Activated T-helper 2 cell treated with anti-CD3 and anti-CD28 coated beads, Interferon-gamma antibody, Interleukin-2, Interleukin-4, amounts not matched to agents 10 μg/mL and 5 μg/mL and 100 μg/mL, durations not matched to agents 14 hours and 24 hours and 36 hours (primary cell): ENCODE measurements around the gene NFIX. TPM values are rescaled to one million over a fixed set of nuclear protein-coding genes. Genes with fewer than 3 reads are reported as not detected.

ENCODE experiments used
- DNase-seq: peaks from one replicate; pipeline ENCODE4 v3.0.0; 2021; ENCODE audit warnings: low spot score
- H3K27ac Mint-ChIP-seq: one replicate; pipeline ENCODE4 v1.8.0; 2021; ENCODE audit warnings: mixed read lengths
- H3K27me3 Mint-ChIP-seq: one replicate; pipeline ENCODE4 v1.8.0; 2021; ENCODE audit warnings: low read depth, mixed read lengths
- H3K36me3 Mint-ChIP-seq: one replicate; pipeline ENCODE4 v1.8.0; 2021; ENCODE audit warnings: low read depth, mixed read lengths
- H3K4me1 Mint-ChIP-seq: one replicate; pipeline ENCODE4 v1.8.0; 2021; ENCODE audit warnings: low read depth, mixed read lengths
- H3K4me3 Mint-ChIP-seq: one replicate; pipeline ENCODE4 v1.8.0; 2021; ENCODE audit warnings: low read depth, mild to moderate bottlenecking, moderate library complexity, mixed read lengths
- H3K9me3 Mint-ChIP-seq: one replicate; pipeline ENCODE4 v1.8.0; 2021; ENCODE audit warnings: mixed read lengths
- intact Hi-C: fragments of 100-400 bp; cut with micrococcal nuclease; formaldehyde crosslinking; loops from one replicate; pipeline ENCODE4 v1.15.1; 2023
- total RNA-seq: library from RNA; stranded (reverse); gene quantifications from 2 replicates; pipeline ENCODE4 v1.2.3, GENCODE V29; 2022

The NFIX gene
- total RNA-seq, 1 donor from 2014 or later, result 2.7 TPM

DNA sequence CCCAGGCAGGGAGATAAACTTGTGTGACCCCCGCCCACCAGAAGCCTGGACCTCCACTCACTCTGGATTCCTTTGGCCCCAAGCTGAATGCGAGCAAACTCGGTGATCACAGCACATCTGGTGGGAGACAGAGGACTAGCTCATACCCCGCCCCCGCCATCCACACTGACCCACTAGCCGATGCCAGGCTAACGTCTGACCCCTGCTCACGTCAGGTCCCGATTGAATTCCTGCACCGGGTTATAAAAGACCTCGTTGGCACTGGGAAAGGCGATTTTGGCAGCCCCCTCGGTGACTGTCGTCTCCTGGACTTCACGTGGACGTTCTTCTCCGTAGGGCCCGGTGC, 120.6 kb downstream of the NFIX start:
- Mint-ChIP-seq H3K9me3 (no peaks in the 10 kb centered on the region), H3K27me3 (no peaks in the 10 kb centered on the region), H3K4me3 (peak overlapping the region; percentile 94), H3K27ac (peak overlapping the region; percentile 95), H3K4me1 (peaks cover 24% of the 10 kb centered on the region), H3K36me3 (peaks cover 45% of the 10 kb centered on the region)
- no peak for DNase-seq
- intact Hi-C loops, result loop anchor here (1.0 kb wide), 2 partner anchors 12 to 34 kb away; partner anchors contain the start of genes IER2 and STX10

DNA sequence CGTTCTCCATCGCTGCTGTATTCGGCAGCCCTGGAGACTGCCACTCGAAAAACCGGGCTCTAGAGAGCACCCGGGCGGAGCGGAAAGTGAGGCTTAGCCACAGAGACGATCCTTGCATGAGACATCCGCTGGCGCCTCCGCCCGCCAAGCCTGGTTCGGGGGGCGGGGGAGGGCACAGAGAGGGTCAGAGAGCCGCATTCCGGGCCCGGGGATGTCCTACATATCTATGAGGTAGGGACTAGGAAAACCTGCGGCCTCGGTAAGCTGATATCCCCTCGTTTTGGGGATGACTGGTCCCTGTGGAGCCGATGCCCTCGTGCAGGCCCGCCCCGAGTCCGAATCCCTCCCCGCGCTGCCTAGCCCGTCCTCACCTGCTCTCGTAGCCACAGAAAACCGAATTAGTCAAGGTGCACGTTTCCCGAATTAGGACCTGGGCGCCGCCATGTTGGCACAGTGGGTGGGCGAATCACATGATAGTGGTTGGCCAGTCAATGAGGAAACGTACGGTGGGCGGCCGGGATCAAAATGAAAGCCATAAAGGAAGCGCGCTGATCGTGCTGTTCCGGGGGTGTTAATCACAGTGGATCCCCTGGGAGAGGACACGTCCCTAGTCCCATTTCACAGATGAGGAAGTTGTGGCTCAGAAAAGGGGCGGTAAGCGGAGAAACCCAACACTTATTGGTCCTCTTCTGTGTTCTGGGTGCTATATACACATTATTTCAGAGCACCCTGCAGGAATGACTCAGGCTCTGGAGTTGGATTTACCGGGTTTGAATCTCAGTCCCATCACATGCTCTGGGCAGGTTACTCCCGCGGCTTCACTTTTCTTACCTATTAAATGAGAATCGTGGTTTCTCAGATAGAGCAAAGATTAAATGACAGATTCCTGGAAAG, 121.3 kb downstream of the NFIX start, which contains the start of gene TRMT1:
Gene TRMT1 (minus strand): TSS at position 459 of the 894 bp plus-strand sequence. CDS start 341 bp downstream, at position 118.
- intact Hi-C loops, result loop anchor here (1.0 kb wide), 2 partner anchors 12 to 34 kb away; partner anchors contain the start of genes IER2 and STX10
- Mint-ChIP-seq H3K9me3 (no peaks in the 10 kb centered on the region), H3K36me3 (peaks cover 45% of the 10 kb centered on the region), H3K4me1 (peaks cover 30% of the 10 kb centered on the region), H3K4me3 (peak within 1 kb of the TSS; percentile 94), H3K27me3 (no peaks in the 10 kb centered on the region), H3K27ac (peak within 1 kb of the TSS; percentile 95)
- peak; percentile 87 for DNase-seq

DNA sequence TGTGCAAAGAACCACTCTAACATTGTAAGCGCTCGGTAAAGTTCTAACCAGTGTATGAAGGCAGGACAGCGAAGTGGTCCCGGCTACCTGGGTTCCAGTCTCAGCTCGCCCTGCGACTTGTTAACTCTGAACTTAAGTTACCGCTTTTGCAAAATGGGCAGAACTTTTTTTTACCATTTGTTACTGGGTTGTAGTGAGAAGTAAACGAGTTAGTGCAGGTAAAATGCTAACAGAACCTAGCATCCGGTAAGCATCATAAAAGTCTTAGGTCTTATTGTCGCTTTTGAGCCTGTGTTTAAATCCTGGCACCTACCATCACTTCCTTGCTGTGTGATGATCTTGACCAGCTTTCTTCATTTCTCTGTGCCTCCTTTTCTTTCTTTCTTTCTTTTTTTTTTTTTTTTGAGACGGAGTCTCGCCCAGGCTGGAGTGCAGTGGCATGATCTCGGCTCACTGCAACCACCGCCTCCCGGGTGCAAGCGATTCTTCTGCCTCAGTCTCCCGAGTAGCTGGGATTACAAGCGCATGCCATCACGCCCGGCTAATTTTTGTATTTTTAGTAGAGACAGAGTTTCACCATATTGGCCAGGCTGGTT, 122.0 kb downstream of the NFIX start:
- H3K27ac Mint-ChIP-seq, result peak overlapping the region; percentile 95
- no peaks in the 10 kb centered on the region for H3K9me3 Mint-ChIP-seq
- intact Hi-C loops, result no loop called here
- no peak for DNase-seq
- peak overlapping the region; percentile 94 for H3K4me3 Mint-ChIP-seq
- H3K4me1 Mint-ChIP-seq, result peaks cover 35% of the 10 kb centered on the region
- H3K27me3 Mint-ChIP-seq, result no peaks in the 10 kb centered on the region
- peaks cover 49% of the 10 kb centered on the region for H3K36me3 Mint-ChIP-seq

DNA sequence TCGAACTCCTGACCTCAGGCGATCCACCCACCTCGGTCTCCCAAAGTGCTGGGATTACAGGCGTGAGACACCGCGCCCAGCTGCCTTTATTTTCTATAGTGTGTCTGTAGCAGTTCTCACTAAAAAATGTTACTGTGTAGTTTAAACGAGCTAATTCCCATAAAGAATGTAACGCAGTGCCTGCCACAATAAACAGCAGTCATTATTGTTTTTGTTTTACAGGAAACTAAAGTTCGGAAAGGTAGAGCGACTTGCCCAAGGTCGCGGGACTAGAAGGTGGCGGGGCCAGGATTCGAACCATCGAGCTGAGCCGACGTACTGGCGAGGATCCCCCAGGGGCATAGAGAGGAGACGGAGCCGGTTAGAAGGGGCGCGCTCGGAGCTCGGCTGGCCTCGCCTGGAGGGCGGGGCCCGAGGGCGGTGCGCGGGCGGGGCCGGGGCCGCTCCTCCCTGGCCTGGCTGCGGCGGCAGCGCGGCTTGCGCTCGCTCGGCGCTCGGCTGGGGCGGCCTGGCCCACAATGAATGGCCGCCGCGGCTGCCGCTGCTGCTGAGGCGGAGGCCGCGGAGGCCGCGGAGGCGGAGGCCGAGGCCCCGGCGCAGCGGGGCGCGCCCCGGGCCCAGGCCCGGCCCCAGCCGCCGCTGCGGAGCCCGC, 122.6 kb downstream of the NFIX start, which contains the start of gene NACC1:
Gene NACC1 (plus strand): TSS at position 493 of the 652 bp plus-strand sequence. CDS start 16,944 bp downstream, outside the sequence.
- intact Hi-C loops, result loop anchor here (1.0 kb wide), 1 partner anchor 14 kb away; no protein-coding TSS in a partner anchor
- Mint-ChIP-seq H3K4me3 (peak within 1 kb of the TSS; percentile 94), H3K9me3 (no peaks in the 10 kb centered on the region), H3K27me3 (no peaks in the 10 kb centered on the region), H3K4me1 (peaks cover 40% of the 10 kb centered on the region), H3K27ac (peak within 1 kb of the TSS; percentile 95), H3K36me3 (peaks cover 43% of the 10 kb centered on the region)
- peak; percentile 87 for DNase-seq

DNA sequence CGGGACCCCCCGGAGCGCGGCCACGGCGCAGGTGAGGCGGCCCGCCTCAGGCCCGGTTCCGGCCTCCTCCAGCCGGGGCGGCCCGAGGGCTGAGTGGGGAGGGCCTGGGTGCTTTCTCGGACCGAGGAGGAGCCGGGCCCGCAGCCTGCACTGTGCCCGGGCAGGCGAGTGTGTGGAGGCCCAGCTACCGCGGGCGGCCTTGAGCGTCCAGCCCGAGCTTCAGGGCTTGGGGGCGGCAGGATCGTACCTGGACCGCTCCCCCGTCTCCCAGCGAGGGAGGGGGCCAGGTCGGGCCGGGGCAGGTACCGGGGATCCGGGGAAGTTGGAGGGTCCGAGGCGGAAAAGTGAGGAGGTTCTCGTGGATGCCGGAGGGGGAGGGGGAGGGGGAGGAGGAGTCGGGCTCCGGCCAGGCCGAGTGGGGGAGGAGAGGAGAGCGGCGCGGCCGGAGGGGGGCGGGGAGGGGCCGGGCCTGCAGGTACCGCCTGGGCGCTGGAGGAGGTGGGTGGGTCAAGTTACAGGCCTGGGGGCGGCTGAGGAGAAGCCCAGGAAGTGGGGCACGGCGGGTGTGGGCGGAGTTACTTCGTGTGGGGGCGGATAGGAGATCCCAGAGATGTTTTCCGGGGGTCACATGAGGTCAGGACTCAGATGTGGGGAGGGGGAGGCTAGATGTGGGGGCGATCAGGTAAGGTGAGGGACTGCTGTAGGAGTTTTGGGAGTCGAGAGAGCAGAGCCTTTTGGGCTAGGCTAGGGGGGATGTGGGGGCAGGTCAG, 123.3 kb downstream of the NFIX start:
- peak; percentile 39 for DNase-seq
- H3K4me1 Mint-ChIP-seq, result peaks cover 43% of the 10 kb centered on the region
- H3K4me3 Mint-ChIP-seq, result peak overlapping the region; percentile 86
- H3K27ac Mint-ChIP-seq, result peak overlapping the region; percentile 81
- intact Hi-C loops, result loop anchor here (1.0 kb wide), 1 partner anchor 14 kb away; no protein-coding TSS in a partner anchor
- peaks cover 47% of the 10 kb centered on the region for H3K36me3 Mint-ChIP-seq
- H3K9me3 Mint-ChIP-seq, result no peaks in the 10 kb centered on the region
- no peaks in the 10 kb centered on the region for H3K27me3 Mint-ChIP-seq

DNA sequence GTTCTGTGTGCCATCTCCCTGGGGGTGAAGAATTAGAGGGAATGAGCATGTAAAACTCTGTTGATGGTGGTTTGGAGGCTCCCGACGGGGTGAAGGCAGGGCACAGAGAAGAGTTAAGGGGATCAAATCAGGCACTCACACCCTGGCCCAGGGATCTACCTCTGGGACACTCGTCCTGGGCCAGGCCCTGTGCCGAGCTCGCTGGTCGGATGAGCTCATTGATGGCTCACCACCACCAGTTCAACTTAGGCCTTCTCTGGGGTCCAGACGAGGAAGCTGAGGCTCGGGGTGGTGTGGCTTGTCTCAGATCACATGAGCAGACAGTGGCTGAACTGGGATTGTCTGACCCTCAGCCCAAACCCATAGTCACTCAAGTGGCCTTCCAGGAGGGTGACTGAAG, 124.4 kb downstream of the NFIX start:
- intact Hi-C loops, result no loop called here
- peaks cover 39% of the 10 kb centered on the region for H3K4me1 Mint-ChIP-seq
- peak overlapping the region; percentile 86 for H3K4me3 Mint-ChIP-seq
- peaks cover 41% of the 10 kb centered on the region for H3K36me3 Mint-ChIP-seq
- no peaks in the 10 kb centered on the region for H3K9me3 Mint-ChIP-seq
- H3K27me3 Mint-ChIP-seq, result no peaks in the 10 kb centered on the region
- DNase-seq, result no peak
- H3K27ac Mint-ChIP-seq, result peak overlapping the region; percentile 66

DNA sequence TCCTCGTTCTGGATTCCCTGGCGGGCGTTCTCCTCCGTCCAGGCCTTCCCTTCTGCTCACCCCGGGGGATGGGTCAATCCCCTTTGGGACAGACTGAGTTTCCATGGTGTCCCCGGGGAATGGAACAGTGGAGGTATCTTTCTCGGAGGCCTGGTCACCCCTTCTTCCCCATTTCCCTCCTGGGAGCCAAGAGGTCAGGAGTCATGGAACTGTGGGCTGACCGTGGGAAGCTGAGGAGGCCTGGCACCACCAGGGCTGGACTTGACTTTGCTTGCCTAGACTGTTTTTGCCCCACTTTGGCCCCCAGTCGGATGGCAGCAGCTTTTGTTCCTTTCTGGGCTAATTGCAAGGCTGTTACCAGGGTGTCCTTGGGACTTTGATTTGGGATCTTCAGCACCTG, 124.8 kb downstream of the NFIX start:
- intact Hi-C loops, result no loop called here
- Mint-ChIP-seq H3K27me3 (no peaks in the 10 kb centered on the region), H3K36me3 (peaks cover 40% of the 10 kb centered on the region), H3K27ac (peak overlapping the region; percentile 60), H3K4me3 (peak overlapping the region; percentile 86), H3K4me1 (peaks cover 37% of the 10 kb centered on the region), H3K9me3 (no peaks in the 10 kb centered on the region)
- DNase-seq, result no peak

DNA sequence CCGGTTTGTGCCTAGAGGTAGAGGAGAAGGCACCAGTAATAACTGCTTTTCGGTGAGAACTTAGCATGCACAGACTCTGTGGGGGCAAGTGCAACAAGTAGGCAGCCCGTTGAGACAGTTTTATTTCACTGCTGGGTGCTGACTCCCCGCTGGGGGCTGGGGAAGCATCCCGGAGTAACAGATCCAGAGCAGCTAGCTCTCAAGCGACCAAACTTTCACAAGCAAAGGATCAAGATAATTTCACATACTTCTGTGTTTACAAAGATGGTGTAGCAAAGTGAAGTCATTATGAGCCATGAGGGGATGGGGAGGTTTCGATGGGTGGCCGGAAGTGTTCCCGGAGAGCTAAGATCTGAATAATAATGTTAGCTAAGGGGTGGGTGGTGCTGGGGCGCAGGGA, 125.5 kb downstream of the NFIX start:
- Mint-ChIP-seq H3K4me3 (peak overlapping the region; percentile 37), H3K27me3 (no peaks in the 10 kb centered on the region), H3K36me3 (peaks cover 34% of the 10 kb centered on the region), H3K4me1 (peaks cover 33% of the 10 kb centered on the region), H3K9me3 (no peaks in the 10 kb centered on the region), H3K27ac (no peak overlapping the region)
- no peak for DNase-seq
- intact Hi-C loops, result no loop called here

DNA sequence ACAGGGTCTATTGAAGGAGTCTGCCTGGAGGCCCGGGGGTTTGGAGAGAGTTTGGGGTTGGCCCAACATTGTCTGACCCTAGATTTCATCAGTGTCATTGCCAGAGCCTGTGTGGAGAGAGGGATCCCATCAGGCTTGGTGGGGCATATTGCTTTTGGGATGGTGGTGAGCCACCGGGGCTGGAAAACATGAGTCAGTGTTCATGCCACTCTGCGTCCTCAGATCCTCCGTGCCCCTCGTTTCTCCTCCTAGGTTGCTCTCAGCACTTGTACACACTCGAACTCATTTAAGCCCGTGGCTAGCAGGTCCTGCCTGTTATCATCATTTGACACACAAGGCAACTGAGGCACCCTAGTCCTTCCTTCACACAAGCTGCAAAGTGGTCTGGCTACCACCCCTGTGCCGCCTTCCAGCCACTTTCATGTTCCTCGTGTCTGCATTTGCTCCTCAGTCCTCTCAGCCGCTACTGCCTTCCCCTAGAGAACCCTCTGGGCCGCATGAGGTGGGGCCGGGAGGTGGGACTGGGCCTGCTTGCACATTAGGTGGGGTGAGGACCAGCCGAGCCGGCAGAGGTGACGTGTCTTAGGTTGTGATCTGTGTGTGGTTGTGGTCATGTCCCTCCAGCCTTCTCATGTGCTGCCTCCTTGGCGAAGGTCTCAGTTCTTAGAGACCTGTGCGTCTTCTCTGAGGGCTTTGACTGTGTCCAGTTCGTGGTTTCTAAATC, 126.4 kb downstream of the NFIX start:
- peaks cover 34% of the 10 kb centered on the region for H3K36me3 Mint-ChIP-seq
- H3K9me3 Mint-ChIP-seq, result no peaks in the 10 kb centered on the region
- H3K4me1 Mint-ChIP-seq, result peaks cover 33% of the 10 kb centered on the region
- no peak for DNase-seq
- no peak overlapping the region for H3K4me3 Mint-ChIP-seq
- no peaks in the 10 kb centered on the region for H3K27me3 Mint-ChIP-seq
- intact Hi-C loops, result no loop called here
- no peak overlapping the region for H3K27ac Mint-ChIP-seq

DNA sequence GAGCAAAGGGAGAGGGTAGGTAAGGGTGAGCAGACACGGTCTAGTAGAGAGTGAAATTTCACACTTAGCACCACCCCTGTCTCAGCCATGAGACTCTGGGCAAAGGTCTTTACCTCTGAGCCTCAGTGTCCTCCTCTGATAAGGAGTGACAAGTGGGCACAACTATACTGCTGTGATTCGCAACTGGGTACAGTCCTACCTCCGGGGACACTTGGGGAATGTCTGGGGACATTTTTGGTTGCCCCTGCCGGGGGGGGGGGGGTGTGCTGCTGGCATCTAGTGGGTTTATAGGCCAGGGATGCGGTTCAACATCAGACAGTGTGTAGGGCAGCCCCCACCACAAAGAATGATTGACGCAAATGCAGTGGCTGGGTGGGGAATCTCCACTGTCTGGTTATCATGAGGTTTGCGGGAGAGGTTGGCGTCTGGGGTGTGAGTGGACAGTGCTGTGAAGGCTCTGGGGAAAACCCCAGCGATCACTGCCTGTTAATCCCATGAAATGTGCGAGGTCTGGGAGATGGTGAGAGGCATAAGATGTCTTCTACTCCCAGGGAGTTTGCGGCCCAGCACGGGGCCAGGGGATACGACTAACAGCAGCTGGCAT, 127.1 kb downstream of the NFIX start:
- no peaks in the 10 kb centered on the region for H3K27me3 Mint-ChIP-seq
- no peak overlapping the region for H3K4me3 Mint-ChIP-seq
- intact Hi-C loops, result no loop called here
- H3K27ac Mint-ChIP-seq, result no peak overlapping the region
- H3K4me1 Mint-ChIP-seq, result peaks cover 33% of the 10 kb centered on the region
- DNase-seq, result no peak
- H3K9me3 Mint-ChIP-seq, result no peaks in the 10 kb centered on the region
- peaks cover 34% of the 10 kb centered on the region for H3K36me3 Mint-ChIP-seq
